SK-N-SH treated with all-trans-retinoic acid at 6 μM for 48 hours (cell line): ENCODE measurements around the gene ARHGAP22.

Source experiments
- ATAC-seq: fragments of 200-7000 bp; cut with Tn5 transposase; 3 replicates; pipeline ENCODE4 v1.9.1; 2020; ENCODE audit warnings: mild to moderate bottlenecking, moderate library complexity
- ARNTL ChIP-seq: fragments of 450-650 bp; formaldehyde crosslinking; IDR thresholded peaks from 2 replicates; pipeline ENCODE4 v1.5.0; 2020; ENCODE audit warnings: low read depth, mild to moderate bottlenecking, moderate library complexity, borderline replicate concordance
- BACH2 ChIP-seq: fragments of 250-450 bp; sonication (Bioruptor Pico); IDR thresholded peaks from 2 replicates; pipeline ENCODE4 v1.9.0; 2021; ENCODE audit warnings: mild to moderate bottlenecking, borderline replicate concordance
- CSDC2 ChIP-seq: fragments of 250-450 bp; sonication (Bioruptor Pico); IDR thresholded peaks from 2 replicates; pipeline ENCODE4 v1.5.0; 2020; ENCODE audit warnings: mild to moderate bottlenecking, moderate library complexity
- ESRRG ChIP-seq: fragments of 250-450 bp; sonication (Bioruptor Pico); IDR thresholded peaks from 2 replicates; pipeline ENCODE4 v1.6.1; 2021; ENCODE audit warnings: mild to moderate bottlenecking
- GLIS3 ChIP-seq: fragments of 250-450 bp; sonication (Bioruptor Pico); IDR thresholded peaks from 2 replicates; pipeline ENCODE4 v1.5.0; 2020; ENCODE audit warnings: mild to moderate bottlenecking, moderate library complexity
- ISL1 ChIP-seq: fragments of 250-450 bp; sonication (Bioruptor Pico); IDR thresholded peaks from 2 replicates; pipeline ENCODE4 v2.1.2; 2022; ENCODE audit warnings: mild to moderate bottlenecking, moderate library complexity
- RARB ChIP-seq: fragments of 250-450 bp; sonication (Bioruptor Pico); IDR thresholded peaks from 2 replicates; pipeline ENCODE4 v1.8.0; 2021; ENCODE audit warnings: mild to moderate bottlenecking, moderate library complexity
- SNAI2 ChIP-seq: fragments of 250-450 bp; sonication (Bioruptor Pico); IDR thresholded peaks from 2 replicates; pipeline ENCODE4 v1.5.0; 2020; ENCODE audit warnings: mild to moderate bottlenecking, moderate library complexity
- TCF4 ChIP-seq: fragments of 250-450 bp; sonication (Bioruptor Pico); IDR thresholded peaks from 2 replicates; pipeline ENCODE4 v1.8.0; 2021; ENCODE audit warnings: mild to moderate bottlenecking, moderate library complexity, borderline replicate concordance
- TOX ChIP-seq: fragments of 250-450 bp; sonication (Bioruptor Pico); IDR thresholded peaks from 2 replicates; pipeline ENCODE4 v1.8.0; 2021; ENCODE audit warnings: mild to moderate bottlenecking, moderate library complexity, borderline replicate concordance
- ZC3H10 ChIP-seq: fragments of 250-450 bp; sonication (Bioruptor Pico); IDR thresholded peaks from 2 replicates; pipeline ENCODE4 v1.5.1; 2021; ENCODE audit warnings: mild to moderate bottlenecking, moderate library complexity
- ZFP3 ChIP-seq: fragments of 250-450 bp; sonication (Bioruptor Pico); IDR thresholded peaks from 2 replicates; pipeline ENCODE4 v1.5.0; 2020; ENCODE audit warnings: mild to moderate bottlenecking, moderate library complexity
- ZFP30 ChIP-seq: fragments of 450-650 bp; formaldehyde crosslinking; IDR thresholded peaks from 2 replicates; pipeline ENCODE4 v1.5.0; 2022; ENCODE audit warnings: mild to moderate bottlenecking, moderate library complexity
- ZNF565 ChIP-seq: fragments of 450-650 bp; formaldehyde crosslinking; conservative IDR thresholded peaks from 2 replicates; pipeline ENCODE4 v1.5.0; 2020; ENCODE audit warnings: low read depth, mild to moderate bottlenecking, moderate library complexity
- ZNF70 ChIP-seq: fragments of 450-650 bp; formaldehyde crosslinking; IDR thresholded peaks from 2 replicates; pipeline ENCODE4 v1.5.0; 2020; ENCODE audit warnings: mild to moderate bottlenecking, moderate library complexity
- ZNF8 ChIP-seq: fragments of 450-650 bp; formaldehyde crosslinking; IDR thresholded peaks from 2 replicates; pipeline ENCODE4 v1.5.0; 2020; ENCODE audit warnings: mild to moderate bottlenecking, moderate library complexity
- TF ChIP-seq, protein P1 (sequence below): fragments of 250-450 bp; sonication (Bioruptor Pico); IDR thresholded peaks from 2 replicates; pipeline ENCODE4 v1.8.0; 2020; ENCODE audit warnings: mild to moderate bottlenecking, moderate library complexity, borderline replicate concordance
- TF ChIP-seq, protein P2 (sequence below): fragments of 250-450 bp; sonication (Bioruptor Pico); IDR thresholded peaks from 2 replicates; pipeline ENCODE4 v1.5.1; 2020; ENCODE audit warnings: low read depth, mild to moderate bottlenecking, moderate library complexity
- TF ChIP-seq, protein P3 (sequence below): fragments of 250-450 bp; sonication (Bioruptor Pico); IDR thresholded peaks from 2 replicates; pipeline ENCODE4 v1.5.1; 2021; ENCODE audit warnings: mild to moderate bottlenecking, moderate library complexity
- TF ChIP-seq, protein P4 (sequence below): fragments of 250-450 bp; sonication (Bioruptor Pico); IDR thresholded peaks from 2 replicates; pipeline ENCODE4 v1.5.0; 2020; ENCODE audit warnings: mild to moderate bottlenecking, moderate library complexity
- TF ChIP-seq, protein P5 (sequence below): fragments of 250-450 bp; sonication (Bioruptor Pico); IDR thresholded peaks from 2 replicates; pipeline ENCODE4 v1.8.0; 2021; ENCODE audit warnings: low read depth, mild to moderate bottlenecking, moderate library complexity, borderline replicate concordance

The ARHGAP22 gene

DNA sequence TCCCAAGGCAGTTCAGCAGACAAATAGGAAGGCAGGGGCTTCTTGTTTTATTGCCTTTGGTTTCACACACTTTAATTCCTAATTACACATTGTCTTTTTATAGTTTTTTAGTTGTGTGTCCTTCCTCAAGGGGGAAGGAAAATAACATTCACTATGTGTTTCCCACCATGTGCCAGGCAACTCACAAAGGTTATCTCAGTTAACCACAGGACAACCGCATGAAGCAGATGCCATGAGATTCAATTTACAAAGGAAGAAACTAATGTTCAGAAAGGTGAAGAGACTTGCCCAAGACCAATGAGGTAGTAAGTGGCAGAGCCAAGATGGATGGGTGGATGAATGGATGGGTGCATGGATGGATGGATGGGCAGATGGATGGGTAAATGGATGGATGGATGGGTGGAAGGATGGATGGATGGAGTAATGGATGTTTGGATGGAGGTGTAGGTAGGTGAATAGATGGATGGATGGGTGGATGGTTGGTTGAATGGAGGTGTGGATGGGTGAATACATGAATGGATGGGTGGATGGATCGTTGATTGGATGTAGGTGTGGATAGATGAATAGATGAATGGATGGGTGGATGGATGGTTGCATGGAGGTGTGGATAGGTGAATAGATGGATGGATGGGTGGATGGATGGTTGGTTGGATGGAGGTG is 77.9 kb downstream of the ARHGAP22 start:
- ATAC-seq: no peak
- TF ChIP-seq ZNF70 (CRISPR knock-in tag) (no peak), CSDC2 (CRISPR knock-in tag) (no peak), ZNF565 (no peak), ZFP3 (CRISPR knock-in tag) (no peak), RARB (CRISPR knock-in tag) (no peak), ZC3H10 (CRISPR knock-in tag) (no peak), ISL1 (CRISPR knock-in tag) (no peak), SNAI2 (CRISPR knock-in tag) (no peak), ARNTL (CRISPR knock-in tag) (no peak), TOX (CRISPR knock-in tag) (no peak), BACH2 (CRISPR knock-in tag) (no peak), ZFP30 (CRISPR knock-in tag) (no peak), ZNF8 (CRISPR knock-in tag) (no peak), ESRRG (no peak), TCF4 (no peak), GLIS3 (no peak)
- TF ChIP-seq, protein P1, sequence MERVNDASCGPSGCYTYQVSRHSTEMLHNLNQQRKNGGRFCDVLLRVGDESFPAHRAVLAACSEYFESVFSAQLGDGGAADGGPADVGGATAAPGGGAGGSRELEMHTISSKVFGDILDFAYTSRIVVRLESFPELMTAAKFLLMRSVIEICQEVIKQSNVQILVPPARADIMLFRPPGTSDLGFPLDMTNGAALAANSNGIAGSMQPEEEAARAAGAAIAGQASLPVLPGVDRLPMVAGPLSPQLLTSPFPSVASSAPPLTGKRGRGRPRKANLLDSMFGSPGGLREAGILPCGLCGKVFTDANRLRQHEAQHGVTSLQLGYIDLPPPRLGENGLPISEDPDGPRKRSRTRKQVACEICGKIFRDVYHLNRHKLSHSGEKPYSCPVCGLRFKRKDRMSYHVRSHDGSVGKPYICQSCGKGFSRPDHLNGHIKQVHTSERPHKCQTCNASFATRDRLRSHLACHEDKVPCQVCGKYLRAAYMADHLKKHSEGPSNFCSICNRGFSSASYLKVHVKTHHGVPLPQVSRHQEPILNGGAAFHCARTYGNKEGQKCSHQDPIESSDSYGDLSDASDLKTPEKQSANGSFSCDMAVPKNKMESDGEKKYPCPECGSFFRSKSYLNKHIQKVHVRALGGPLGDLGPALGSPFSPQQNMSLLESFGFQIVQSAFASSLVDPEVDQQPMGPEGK (CRISPR knock-in tag): no peak
- TF ChIP-seq, protein P2, sequence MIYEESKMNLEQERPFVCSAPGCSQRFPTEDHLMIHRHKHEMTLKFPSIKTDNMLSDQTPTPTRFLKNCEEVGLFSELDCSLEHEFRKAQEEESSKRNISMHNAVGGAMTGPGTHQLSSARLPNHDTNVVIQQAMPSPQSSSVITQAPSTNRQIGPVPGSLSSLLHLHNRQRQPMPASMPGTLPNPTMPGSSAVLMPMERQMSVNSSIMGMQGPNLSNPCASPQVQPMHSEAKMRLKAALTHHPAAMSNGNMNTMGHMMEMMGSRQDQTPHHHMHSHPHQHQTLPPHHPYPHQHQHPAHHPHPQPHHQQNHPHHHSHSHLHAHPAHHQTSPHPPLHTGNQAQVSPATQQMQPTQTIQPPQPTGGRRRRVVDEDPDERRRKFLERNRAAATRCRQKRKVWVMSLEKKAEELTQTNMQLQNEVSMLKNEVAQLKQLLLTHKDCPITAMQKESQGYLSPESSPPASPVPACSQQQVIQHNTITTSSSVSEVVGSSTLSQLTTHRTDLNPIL (CRISPR knock-in tag): no peak
- TF ChIP-seq, protein P3, sequence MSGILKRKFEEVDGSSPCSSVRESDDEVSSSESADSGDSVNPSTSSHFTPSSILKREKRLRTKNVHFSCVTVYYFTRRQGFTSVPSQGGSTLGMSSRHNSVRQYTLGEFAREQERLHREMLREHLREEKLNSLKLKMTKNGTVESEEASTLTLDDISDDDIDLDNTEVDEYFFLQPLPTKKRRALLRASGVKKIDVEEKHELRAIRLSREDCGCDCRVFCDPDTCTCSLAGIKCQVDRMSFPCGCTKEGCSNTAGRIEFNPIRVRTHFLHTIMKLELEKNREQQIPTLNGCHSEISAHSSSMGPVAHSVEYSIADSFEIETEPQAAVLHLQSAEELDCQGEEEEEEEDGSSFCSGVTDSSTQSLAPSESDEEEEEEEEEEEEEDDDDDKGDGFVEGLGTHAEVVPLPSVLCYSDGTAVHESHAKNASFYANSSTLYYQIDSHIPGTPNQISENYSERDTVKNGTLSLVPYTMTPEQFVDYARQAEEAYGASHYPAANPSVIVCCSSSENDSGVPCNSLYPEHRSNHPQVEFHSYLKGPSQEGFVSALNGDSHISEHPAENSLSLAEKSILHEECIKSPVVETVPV (CRISPR knock-in tag): no peak
- TF ChIP-seq, all 23 proteins: peak for 0

DNA sequence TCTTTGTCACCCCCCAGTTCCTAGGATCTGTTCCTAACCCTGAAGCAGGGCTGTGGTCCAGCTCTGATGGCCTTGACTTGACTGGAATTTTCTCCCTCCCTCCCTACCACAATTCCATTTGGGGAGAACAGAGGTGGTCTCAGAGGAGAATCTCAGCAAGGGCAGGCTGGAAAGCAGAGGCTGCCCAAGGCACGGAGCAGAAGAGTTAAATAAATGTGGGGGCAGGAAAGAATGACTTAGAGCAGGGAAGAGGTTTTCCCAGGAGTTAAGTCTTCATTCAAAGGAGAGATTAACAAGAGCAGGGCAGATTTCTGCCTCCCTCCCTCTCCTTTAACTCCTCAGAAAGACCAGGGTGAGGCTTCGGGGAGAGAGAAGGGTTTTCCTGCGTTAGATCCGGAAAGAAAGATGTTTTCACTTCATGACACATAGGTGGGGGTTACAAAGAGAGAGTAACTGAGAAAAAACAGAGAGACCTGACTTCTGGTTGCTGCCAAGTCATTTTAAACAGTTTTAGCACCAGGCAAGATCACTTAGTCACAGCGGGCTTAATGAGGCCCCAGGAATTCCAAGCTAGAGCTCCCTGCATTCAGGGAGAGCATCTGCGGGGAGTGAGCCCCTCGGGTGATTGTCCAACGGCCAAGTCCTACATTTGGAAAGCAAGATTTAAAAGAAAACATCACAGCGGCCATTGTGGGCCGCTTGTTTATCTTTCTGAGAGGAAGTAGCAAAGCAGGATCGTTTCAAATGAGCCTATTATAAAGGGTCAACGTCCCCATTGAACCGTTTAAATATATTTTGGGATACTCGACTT is 78.7 kb downstream of the ARHGAP22 start:
- peak; percentile 24 for ATAC-seq

More for the DNA sequence above, 78.7 kb downstream of the ARHGAP22 start:
- TF ChIP-seq ZC3H10 (CRISPR knock-in tag) (no peak), ZFP3 (CRISPR knock-in tag) (no peak), ESRRG (no peak), ZNF565 (no peak), BACH2 (CRISPR knock-in tag) (no peak), TOX (CRISPR knock-in tag) (no peak), ARNTL (CRISPR knock-in tag) (no peak)
- TF ChIP-seq, protein P4, sequence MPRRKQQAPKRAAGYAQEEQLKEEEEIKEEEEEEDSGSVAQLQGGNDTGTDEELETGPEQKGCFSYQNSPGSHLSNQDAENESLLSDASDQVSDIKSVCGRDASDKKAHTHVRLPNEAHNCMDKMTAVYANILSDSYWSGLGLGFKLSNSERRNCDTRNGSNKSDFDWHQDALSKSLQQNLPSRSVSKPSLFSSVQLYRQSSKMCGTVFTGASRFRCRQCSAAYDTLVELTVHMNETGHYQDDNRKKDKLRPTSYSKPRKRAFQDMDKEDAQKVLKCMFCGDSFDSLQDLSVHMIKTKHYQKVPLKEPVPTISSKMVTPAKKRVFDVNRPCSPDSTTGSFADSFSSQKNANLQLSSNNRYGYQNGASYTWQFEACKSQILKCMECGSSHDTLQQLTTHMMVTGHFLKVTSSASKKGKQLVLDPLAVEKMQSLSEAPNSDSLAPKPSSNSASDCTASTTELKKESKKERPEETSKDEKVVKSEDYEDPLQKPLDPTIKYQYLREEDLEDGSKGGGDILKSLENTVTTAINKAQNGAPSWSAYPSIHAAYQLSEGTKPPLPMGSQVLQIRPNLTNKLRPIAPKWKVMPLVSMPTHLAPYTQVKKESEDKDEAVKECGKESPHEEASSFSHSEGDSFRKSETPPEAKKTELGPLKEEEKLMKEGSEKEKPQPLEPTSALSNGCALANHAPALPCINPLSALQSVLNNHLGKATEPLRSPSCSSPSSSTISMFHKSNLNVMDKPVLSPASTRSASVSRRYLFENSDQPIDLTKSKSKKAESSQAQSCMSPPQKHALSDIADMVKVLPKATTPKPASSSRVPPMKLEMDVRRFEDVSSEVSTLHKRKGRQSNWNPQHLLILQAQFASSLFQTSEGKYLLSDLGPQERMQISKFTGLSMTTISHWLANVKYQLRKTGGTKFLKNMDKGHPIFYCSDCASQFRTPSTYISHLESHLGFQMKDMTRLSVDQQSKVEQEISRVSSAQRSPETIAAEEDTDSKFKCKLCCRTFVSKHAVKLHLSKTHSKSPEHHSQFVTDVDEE: no peak
- TF ChIP-seq, protein P5, sequence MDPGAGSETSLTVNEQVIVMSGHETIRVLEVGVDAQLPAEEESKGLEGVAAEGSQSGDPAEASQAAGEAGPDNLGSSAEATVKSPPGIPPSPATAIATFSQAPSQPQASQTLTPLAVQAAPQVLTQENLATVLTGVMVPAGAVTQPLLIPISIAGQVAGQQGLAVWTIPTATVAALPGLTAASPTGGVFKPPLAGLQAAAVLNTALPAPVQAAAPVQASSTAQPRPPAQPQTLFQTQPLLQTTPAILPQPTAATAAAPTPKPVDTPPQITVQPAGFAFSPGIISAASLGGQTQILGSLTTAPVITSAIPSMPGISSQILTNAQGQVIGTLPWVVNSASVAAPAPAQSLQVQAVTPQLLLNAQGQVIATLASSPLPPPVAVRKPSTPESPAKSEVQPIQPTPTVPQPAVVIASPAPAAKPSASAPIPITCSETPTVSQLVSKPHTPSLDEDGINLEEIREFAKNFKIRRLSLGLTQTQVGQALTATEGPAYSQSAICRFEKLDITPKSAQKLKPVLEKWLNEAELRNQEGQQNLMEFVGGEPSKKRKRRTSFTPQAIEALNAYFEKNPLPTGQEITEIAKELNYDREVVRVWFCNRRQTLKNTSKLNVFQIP (CRISPR knock-in tag): no peak
